H1 (cell line): ENCODE data around the gene CHMP5. TPM values are rescaled to one million over a fixed set of nuclear protein-coding genes. Genes with fewer than 3 reads are reported as not detected.

Experiments
- CTCF ChIA-PET: fragments of 300-600 bp; sonication (Branson Sonifier 250); formaldehyde crosslinking; loops from one replicate; lab custom pipeline; 2021; ENCODE audit not compliant: partially characterized antibody; lab: Charles Lee
- POLR2A ChIA-PET: fragments of 300-600 bp; sonication (Branson Sonifier 250); formaldehyde crosslinking; loops from one replicate; lab custom pipeline; 2021; ENCODE audit warnings: inconsistent platforms; ENCODE audit not compliant: partially characterized antibody; lab: Charles Lee
- DNase-seq, 2 experiments: peaks; one replicate each; pipeline versions ENCODE4 v3.0.0 to v3.0.0-alpha.2; 2010 to 2022; ENCODE audit warnings: low spot score in 2 of 2, low read depth in 1 of 2, mixed read lengths in 1 of 2
- FAIRE-seq: peaks from 2 replicates; lab custom pipeline; 2011; peaks lifted over from hg19 to GRCh38; lab: Jason Lieb, UNC
- H2AFZ ChIP-seq: 2 replicates; pipeline ENCODE4 v1.8.1; 2012; ENCODE audit warnings: low read length, inconsistent platforms
- H2AK5ac ChIP-seq: 2 replicates; pipeline ENCODE4 v1.6.1; 2013; ENCODE audit warnings: low read depth, low read length
- H2BK120ac ChIP-seq: replicated peaks from 2 replicates; pipeline ENCODE3; 2013; ENCODE audit warnings: low read depth, low read length, inconsistent platforms
- H2BK12ac ChIP-seq: 2 replicates; pipeline ENCODE4 v1.6.1; 2013; ENCODE audit warnings: low read depth, low read length
- H2BK15ac ChIP-seq: 2 replicates; pipeline ENCODE4 v1.6.1; 2013; ENCODE audit warnings: low read length
- H2BK20ac ChIP-seq: 2 replicates; pipeline ENCODE4 v1.6.1; 2013; ENCODE audit warnings: low read length
- H2BK5ac ChIP-seq: 2 replicates; pipeline ENCODE4 v1.6.1; 2013; ENCODE audit warnings: low read depth, low read length
- H3K14ac ChIP-seq: 2 replicates; pipeline ENCODE4 v1.6.1; 2013; ENCODE audit warnings: inconsistent platforms; ENCODE audit not compliant: insufficient read length
- H3K18ac ChIP-seq: 2 replicates; pipeline ENCODE4 v1.6.1; 2013; ENCODE audit warnings: low read length; ENCODE audit errors: extremely low read depth
- H3K23ac ChIP-seq: 2 replicates; pipeline ENCODE4 v1.6.1; 2013; ENCODE audit warnings: inconsistent platforms; ENCODE audit not compliant: insufficient read length
- H3K23me2 ChIP-seq: 2 replicates; pipeline ENCODE4 v1.6.1; 2013; ENCODE audit warnings: low read depth, low read length
- H3K27ac ChIP-seq: 2 replicates; pipeline ENCODE4 v1.6.1; 2011; ENCODE audit warnings: low read depth, low read length, inconsistent platforms
- H3K27me3 ChIP-seq, 4 experiments: replicated peaks in 1 of 4; 1 replicate in 1 of 4; 2 replicates in 3 of 4; pipeline versions ENCODE4 v1.6.1 to v1.8.1; 2011 to 2013; ENCODE audit warnings: low read length in 3 of 4, mild to moderate bottlenecking in 3 of 4, inconsistent platforms in 2 of 4, mixed read lengths in 2 of 4, moderate library complexity in 1 of 4; ENCODE audit not compliant: control insufficient read depth in 3 of 4, insufficient read depth in 3 of 4; ENCODE audit errors: extremely low read depth in 1 of 4
- H3K36me3 ChIP-seq, 4 experiments: 2 replicates each; pipeline versions ENCODE4 v1.6.1 to v1.8.1; 2011 to 2013; ENCODE audit warnings: mild to moderate bottlenecking in 4 of 4, low read length in 3 of 4, moderate library complexity in 2 of 4, control low read depth in 1 of 4, inconsistent platforms in 1 of 4; ENCODE audit not compliant: insufficient read depth in 4 of 4, control insufficient read depth in 2 of 4
- H3K4ac ChIP-seq: replicated peaks from 2 replicates; pipeline ENCODE3; 2013; ENCODE audit warnings: low read length, low read depth, mixed read lengths, inconsistent platforms; ENCODE audit not compliant: insufficient read length
- H3K4me1 ChIP-seq, 4 experiments: replicated peaks in 1 of 4; 1 replicate in 1 of 4; 2 replicates in 3 of 4; pipeline versions ENCODE4 v1.6.1 to v1.8.1; 2011 to 2013; ENCODE audit warnings: low read length in 3 of 4, inconsistent platforms in 2 of 4, mixed read lengths in 1 of 4; ENCODE audit not compliant: insufficient read depth in 4 of 4, control insufficient read depth in 3 of 4
- H3K4me2 ChIP-seq, 2 experiments: 2 replicates each; pipeline versions ENCODE4 v1.6.1 to v1.8.1; 2011 to 2013; ENCODE audit warnings: low read depth in 2 of 2, low read length in 2 of 2, control low read depth in 1 of 2, inconsistent platforms in 1 of 2, mild to moderate bottlenecking in 1 of 2; ENCODE audit not compliant: insufficient read depth in 1 of 2
- H3K4me3 ChIP-seq, 4 experiments: fragments of 200-600, 300-600 bp in 1 of 4; sonication (generic), shearing (Covaris generic), sonication (Bioruptor Twin) in 1 of 4; 2 replicates each; pipeline versions ENCODE4 v1.5.1 to v1.8.1; 2011 to 2016; ENCODE audit warnings: low read length in 4 of 4, low read depth in 3 of 4, control low read depth in 2 of 4, inconsistent platforms in 2 of 4, mild to moderate bottlenecking in 2 of 4, mixed read lengths in 1 of 4, moderate library complexity in 1 of 4; ENCODE audit not compliant: insufficient read depth in 2 of 4; ENCODE audit errors: extremely low read depth in 1 of 4
- H3K56ac ChIP-seq: replicated peaks from 2 replicates; pipeline ENCODE3; 2013; ENCODE audit warnings: low read depth, mild to moderate bottlenecking, mixed read lengths, low read length, inconsistent platforms; ENCODE audit not compliant: insufficient read length
- H3K79me1 ChIP-seq: 2 replicates; pipeline ENCODE4 v1.6.1; 2013; ENCODE audit warnings: low read depth, low read length, control low read depth
- H3K79me2 ChIP-seq, 2 experiments: 2 replicates each; pipeline versions ENCODE4 v1.6.1 to v1.8.1; 2012 to 2013; ENCODE audit warnings: low read length in 2 of 2, mild to moderate bottlenecking in 2 of 2, inconsistent platforms in 1 of 2; ENCODE audit not compliant: insufficient read depth in 2 of 2, control insufficient read depth in 1 of 2
- H3K9ac ChIP-seq, 4 experiments: replicated peaks in 1 of 4; 1 replicate in 1 of 4; 2 replicates in 3 of 4; pipeline versions ENCODE4 v1.6.1 to v1.8.1; 2011 to 2013; ENCODE audit warnings: low read depth in 3 of 4, low read length in 3 of 4, control low read depth in 2 of 4, mild to moderate bottlenecking in 2 of 4, moderate library complexity in 2 of 4, inconsistent platforms in 1 of 4; ENCODE audit errors: extremely low read depth in 1 of 4
- H3K9me3 ChIP-seq, 2 experiments: 2 replicates each; pipeline versions ENCODE4 v1.6.1 to v1.8.1; 2012 to 2013; ENCODE audit warnings: mild to moderate bottlenecking in 2 of 2, moderate library complexity in 2 of 2, control low read depth in 1 of 2, inconsistent platforms in 1 of 2, low read depth in 1 of 2, low read length in 1 of 2, mixed read lengths in 1 of 2; ENCODE audit not compliant: insufficient read depth in 2 of 2
- H4K20me1 ChIP-seq, 2 experiments: replicated peaks in 1 of 2; 2 replicates each; pipeline versions ENCODE3 to v1.8.1; 2011 to 2013; ENCODE audit warnings: inconsistent platforms in 2 of 2, low read length in 2 of 2, mild to moderate bottlenecking in 1 of 2; ENCODE audit not compliant: insufficient read depth in 2 of 2, control insufficient read depth in 1 of 2
- H4K5ac ChIP-seq: 2 replicates; pipeline ENCODE4 v1.6.1; 2013; ENCODE audit warnings: low read length, low read depth, mixed read lengths, inconsistent platforms; ENCODE audit not compliant: insufficient read length
- H4K8ac ChIP-seq: 2 replicates; pipeline ENCODE4 v1.8.0; 2013; ENCODE audit warnings: mild to moderate bottlenecking, moderate library complexity, low read length, inconsistent platforms; ENCODE audit not compliant: insufficient read depth; ENCODE audit errors: extremely low read depth
- H4K91ac ChIP-seq: replicated peaks from 2 replicates; pipeline ENCODE3; 2013; ENCODE audit warnings: low read length, mixed read lengths, inconsistent platforms; ENCODE audit not compliant: insufficient read length
- CBX5 ChIP-seq: fragments of 300-800, 300-1000 bp; sonication (generic); IDR thresholded peaks from 2 replicates; pipeline ENCODE4 v1.7.1; 2016; ENCODE audit warnings: antibody characterized with exemption, low read length, low read depth
- EGR1 ChIP-seq: IDR thresholded peaks from 2 replicates; pipeline ENCODE4 v1.6.1; 2011; ENCODE audit warnings: low read depth, low read length, borderline replicate concordance
- GTF2F1 ChIP-seq: IDR thresholded peaks from 2 replicates; pipeline ENCODE4 v1.6.1; 2012; ENCODE audit warnings: low read depth, low read length, improper control_type of control experiment, borderline replicate concordance
- KDM5A ChIP-seq: fragments of 200-600 bp; IDR thresholded peaks from 2 replicates; pipeline ENCODE4 v1.7.1; 2012; ENCODE audit warnings: mild to moderate bottlenecking, low read length, inconsistent platforms, mixed read lengths
- PHF8 ChIP-seq: fragments of 200-600 bp; sonication (generic); conservative IDR thresholded peaks from 2 replicates; pipeline ENCODE4 v1.7.1; 2012; ENCODE audit warnings: low read depth, mild to moderate bottlenecking, inconsistent platforms, low read length, moderate library complexity
- POLR2AphosphoS5 ChIP-seq: IDR thresholded peaks from 2 replicates; pipeline ENCODE4 v1.6.1; 2011; ENCODE audit warnings: low read depth, low read length
- POU5F1 ChIP-seq: IDR thresholded peaks from 2 replicates; pipeline ENCODE4 v1.6.1; 2011; ENCODE audit warnings: low read depth, mild to moderate bottlenecking, low read length, moderate library complexity
- RAD21 ChIP-seq, 2 experiments: IDR thresholded peaks in 1 of 2; conservative IDR thresholded peaks in 1 of 2; 2 replicates each; pipeline ENCODE4 v1.6.1; 2011; ENCODE audit warnings: low read depth in 2 of 2, low read length in 2 of 2, improper control_type of control experiment in 1 of 2, inconsistent platforms in 1 of 2, mild to moderate bottlenecking in 1 of 2, moderate library complexity in 1 of 2
- SIN3A ChIP-seq, 2 experiments: IDR thresholded peaks in 1 of 2; conservative IDR thresholded peaks in 1 of 2; 2 replicates each; pipeline ENCODE4 v1.6.1; 2011 to 2012; ENCODE audit warnings: low read length in 2 of 2, improper control_type of control experiment in 1 of 2, low read depth in 1 of 2, mild to moderate bottlenecking in 1 of 2
- SIRT6 ChIP-seq: IDR thresholded peaks from one replicate; pipeline ENCODE4 v1.7.1; 2012; ENCODE audit warnings: low read length, inconsistent platforms
- SP1 ChIP-seq: IDR thresholded peaks from 2 replicates; pipeline ENCODE4 v1.6.1; 2011; ENCODE audit warnings: low read depth, low read length
- USF2 ChIP-seq: IDR thresholded peaks from 2 replicates; pipeline ENCODE4 v1.6.1; 2011; ENCODE audit warnings: low read length, improper control_type of control experiment
- YY1 ChIP-seq: IDR thresholded peaks from 2 replicates; pipeline ENCODE4 v1.6.1; 2011; ENCODE audit warnings: low read depth, mild to moderate bottlenecking, low read length
- ZNF274 ChIP-seq: IDR thresholded peaks from 2 replicates; pipeline ENCODE4 v1.7.0; 2012; ENCODE audit warnings: low read length, borderline replicate concordance; ENCODE audit errors: extremely low read depth
- whole genome bisulfite sequencing, 2 experiments: shearing (Covaris generic) in 1 of 2; methylation state at CpG; one replicate each; pipeline versions ENCODE4 v1.1.6 to v1.1.7; 2013 to 2015; ENCODE audit warnings: low lambda C conversion rate in 2 of 2, mixed read lengths in 2 of 2, inconsistent platforms in 1 of 2, low coverage in 1 of 2, missing lambda C conversion rate in 1 of 2; ENCODE audit not compliant: insufficient replicate concordance in 2 of 2, insufficient coverage in 1 of 2, insufficient read length in 1 of 2; ENCODE audit errors: extremely low coverage in 1 of 2, missing lambda C conversion rate in 1 of 2; 5-methylcytosine and 5-hydroxymethylcytosine counted together
- polyA plus RNA-seq, 7 experiments: library from polyadenylated mRNA; depleted of rRNA in 3 of 7; stranded (reverse) in 5 of 7; unstranded in 2 of 7; fragments of >200 nt in 5 of 7; fragments of 200-250 nt in 2 of 7; gene quantifications; 1 replicate in 5 of 7; 2 replicates in 1 of 7; 4 replicates in 1 of 7; pipeline versions ENCODE4 v1.2.1 to v1.2.3, GENCODE V29; 2011 to 2013; ENCODE audit warnings: missing spikeins in 2 of 7, mixed read lengths in 2 of 7
- total RNA-seq: library from RNA; stranded (reverse); fragmentation: NEBNext Ultra II Directional; extraction: Animal tissue kit (Norgen Biotek cat#: 25700); gene quantifications from 2 replicates; pipeline ENCODE4 v1.2.1, GENCODE V29; 2021

Gene CHMP5
- total and polyA plus RNA-seq, 2 of the 8 experiments (the other 6 are each of a cell fraction or from before 2014, with no cell fraction given) = 25.0 to 47.3 TPM

GRCh38 chr9:33315371-33315770 is 50.5 kb downstream of the CHMP5 start:
- H3K14ac ChIP-seq = no peak overlapping the region
- no peak overlapping the region for H2BK15ac ChIP-seq
- CTCF ChIA-PET = interaction anchor here (1.2 to 1.5 kb wide), 2 partner anchors 8 to 25 kb away, joined by 3 read pairs; partner anchors contain the start of gene NFX1
- H3K27me3 ChIP-seq = no peaks in the 10 kb centered on the region
- H3K4ac ChIP-seq = no peak overlapping the region
- H2BK12ac ChIP-seq = no peak overlapping the region
- no peak overlapping the region for H4K5ac ChIP-seq
- H2AFZ ChIP-seq = no peak overlapping the region
- TF ChIP-seq POU5F1 = no peak
- no peak for TF ChIP-seq RAD21 (IDR thresholded peaks at IDR 0.05 in 1 of 2, conservative IDR thresholded peaks at IDR 0.05 in 1 of 2; ENCODE audit: low read depth in 2 of 2, low read length in 2 of 2)
- no peak for TF ChIP-seq CBX5
- no peak for TF ChIP-seq GTF2F1
- TF ChIP-seq KDM5A = no peak
- TF ChIP-seq SIRT6 = no peak
- TF ChIP-seq USF2 = no peak
- no peak for TF ChIP-seq POLR2AphosphoS5
- no peak for TF ChIP-seq PHF8
- TF ChIP-seq SP1 = no peak
- TF ChIP-seq YY1 = no peak
- TF ChIP-seq EGR1 = no peak
- TF ChIP-seq ZNF274 = no peak
- no peak for TF ChIP-seq SIN3A (conservative IDR thresholded peaks at IDR 0.05 in 1 of 2, IDR thresholded peaks at IDR 0.05 in 1 of 2; ENCODE audit: low read depth in 1 of 2, low read length in 2 of 2)
- POLR2A ChIA-PET = interaction anchor here (1.1 kb wide), 1 partner anchor 11 kb away, joined by 3 read pairs; no protein-coding TSS in a partner anchor
- no peaks in the 10 kb centered on the region for H3K79me2 ChIP-seq
- WGBS, 2 experiments = 91% methylated on average over 4 of the region's 5 CpGs; no CpG with 5 or more reads in 1 of the 2 experiments
- peaks cover 18 to 64% (median 44%) of the 10 kb centered on the region in 4 experiments for H3K36me3 ChIP-seq
- no peak overlapping the region for H2BK5ac ChIP-seq
- H3K9me3 ChIP-seq = no peaks in the 10 kb centered on the region
- H4K91ac ChIP-seq = no peak overlapping the region
- no peak overlapping the region for H3K18ac ChIP-seq
- no peak for DNase-seq
- H3K23me2 ChIP-seq = no peaks in the 10 kb centered on the region
- no peak overlapping the region for H3K23ac ChIP-seq
- FAIRE-seq = no peak
- H3K4me1 ChIP-seq = no peaks in the 10 kb centered on the region
- no peak overlapping the region for H2BK120ac ChIP-seq
- peaks cover 0 to 1% of the 10 kb centered on the region in 2 experiments for H4K20me1 ChIP-seq
- no peak overlapping the region for H3K9ac ChIP-seq
- no peak overlapping the region for H4K8ac ChIP-seq
- no peak overlapping the region for H3K4me2 ChIP-seq
- no peak overlapping the region for H3K4me3 ChIP-seq
- no peak overlapping the region for H2BK20ac ChIP-seq
- no peaks in the 10 kb centered on the region for H3K79me1 ChIP-seq
- H2AK5ac ChIP-seq = no peak overlapping the region
- no peak overlapping the region for H3K27ac ChIP-seq
- no peak overlapping the region for H3K56ac ChIP-seq
